NCI-H82 (cell line): ENCODE data around the gene FBXO10.
A peak's percentile ranks its signal among the peaks of the same experiment; 100 is the strongest.
"Not testable (repeated sequence)": the region's sequence is repeated elsewhere in the genome, so short reads cannot be mapped to it uniquely, and the experiment has no call there.

Source experiments
- DNase-seq: peaks from one replicate; lab custom pipeline; 2025; lab: John Stamatoyannopoulos, UW

FBXO10 gene

GRCh38 chr9:37511016-37512010, 64.9 kb downstream of the FBXO10 start:
- DNase-seq: peak; percentile 60

GRCh38 chr9:37510053-37510452, 66.1 kb downstream of the FBXO10 start:
- not testable (repeated sequence) for DNase-seq

GRCh38 chr9:37509536-37509935, 66.6 kb downstream of the FBXO10 start:
- no peak for DNase-seq

- no peak for DNase-seq
Observed at GRCh38 chr9:37508834-37509206, 67.4 kb downstream of the FBXO10 start.

- DNase-seq: no peak
Observed at GRCh38 chr9:37508135-37508833, 67.9 kb downstream of the FBXO10 start.

- DNase-seq: no peak
Observed at GRCh38 chr9:37507566-37508134, 68.5 kb downstream of the FBXO10 start.

- DNase-seq: no peak
Observed at GRCh38 chr9:37504605-37505004, 71.6 kb downstream of the FBXO10 start.

GRCh38 chr9:37503736-37504135, 72.4 kb downstream of the FBXO10 start:
- DNase-seq: no peak

GRCh38 chr9:37501957-37502596, 74.1 kb downstream of the FBXO10 start:
- DNase-seq: no peak

- DNase-seq: no peak
Observed at GRCh38 chr9:37499297-37499696, 76.9 kb downstream of the FBXO10 start.

- no peak for DNase-seq
Observed at GRCh38 chr9:37498457-37498856, 77.7 kb downstream of the FBXO10 start.

GRCh38 chr9:37497320-37497719, 78.9 kb downstream of the FBXO10 start:
- DNase-seq: no peak

- DNase-seq: no peak
Observed at GRCh38 chr9:37496020-37496419, 80.2 kb downstream of the FBXO10 start.

GRCh38 chr9:37495571-37495970, 80.6 kb downstream of the FBXO10 start:
- DNase-seq: no peak

- no peak for DNase-seq
Observed at GRCh38 chr9:37491939-37492338, 84.2 kb downstream of the FBXO10 start.

GRCh38 chr9:37486616-37487548, 89.3 kb downstream of the FBXO10 start:
- peak; percentile 38 for DNase-seq

GRCh38 chr9:37486256-37486615, 89.9 kb downstream of the FBXO10 start:
- peak; percentile 38 for DNase-seq

- DNase-seq: peak; percentile 97
Observed at GRCh38 chr9:37485389-37486255, 90.6 kb downstream of the FBXO10 start, which contains the start of gene POLR1E. POLR1E (plus strand) TSS chr9:37485948; CDS start chr9:37486048, 100 bp downstream.

GRCh38 chr9:37480759-37481158, 95.4 kb downstream of the FBXO10 start:
- DNase-seq: peak; percentile 9
